AML-193 (cell line): Measurements from ENCODE around the gene RUNDC1.

Experiments used
- DNase-seq, 2 experiments: peaks; one replicate each; lab custom pipeline; 2025; lab: John Stamatoyannopoulos, UW

RUNDC1 gene

GRCh38 chr17:43042025-43042628, 61.8 kb downstream of the RUNDC1 start:
- DNase-seq = no peak
